Thyroid gland (tissue), 4 donors: ENCODE data around the gene SAMD14.

Experiments
- POLR2A ChIP-seq, 2 donors: fragments of 450-650 bp; IDR thresholded peaks; one replicate each; pipeline ENCODE4 v1.6.1; 2017; ENCODE audit warnings: antibody characterized with exemption in 2 of 2, mild to moderate bottlenecking in 2 of 2, moderate library complexity in 1 of 2
- TF ChIP-seq, protein P1 (sequence below), 6 experiments: fragments of 200-600 bp in 3 of 6; fragments of 450-650 bp in 3 of 6; sonication (generic) in 3 of 6; IDR thresholded peaks; one replicate each; pipeline ENCODE4 v1.5.1; 2016 to 2019; ENCODE audit warnings: antibody characterized with exemption in 6 of 6, mild to moderate bottlenecking in 2 of 6, inconsistent platforms in 1 of 6, moderate library complexity in 1 of 6

GRCh38 chr17:50123649-50124349 lies 6.2 kb downstream of the SAMD14 start:
- TF ChIP-seq, protein P1, sequence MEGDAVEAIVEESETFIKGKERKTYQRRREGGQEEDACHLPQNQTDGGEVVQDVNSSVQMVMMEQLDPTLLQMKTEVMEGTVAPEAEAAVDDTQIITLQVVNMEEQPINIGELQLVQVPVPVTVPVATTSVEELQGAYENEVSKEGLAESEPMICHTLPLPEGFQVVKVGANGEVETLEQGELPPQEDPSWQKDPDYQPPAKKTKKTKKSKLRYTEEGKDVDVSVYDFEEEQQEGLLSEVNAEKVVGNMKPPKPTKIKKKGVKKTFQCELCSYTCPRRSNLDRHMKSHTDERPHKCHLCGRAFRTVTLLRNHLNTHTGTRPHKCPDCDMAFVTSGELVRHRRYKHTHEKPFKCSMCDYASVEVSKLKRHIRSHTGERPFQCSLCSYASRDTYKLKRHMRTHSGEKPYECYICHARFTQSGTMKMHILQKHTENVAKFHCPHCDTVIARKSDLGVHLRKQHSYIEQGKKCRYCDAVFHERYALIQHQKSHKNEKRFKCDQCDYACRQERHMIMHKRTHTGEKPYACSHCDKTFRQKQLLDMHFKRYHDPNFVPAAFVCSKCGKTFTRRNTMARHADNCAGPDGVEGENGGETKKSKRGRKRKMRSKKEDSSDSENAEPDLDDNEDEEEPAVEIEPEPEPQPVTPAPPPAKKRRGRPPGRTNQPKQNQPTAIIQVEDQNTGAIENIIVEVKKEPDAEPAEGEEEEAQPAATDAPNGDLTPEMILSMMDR (IDR thresholded peaks at IDR 0.05), result no peak
- TF ChIP-seq POLR2A (IDR thresholded peaks at IDR 0.05), result no peak
